ENCODE results near the gene SEZ6L.

DNA sequence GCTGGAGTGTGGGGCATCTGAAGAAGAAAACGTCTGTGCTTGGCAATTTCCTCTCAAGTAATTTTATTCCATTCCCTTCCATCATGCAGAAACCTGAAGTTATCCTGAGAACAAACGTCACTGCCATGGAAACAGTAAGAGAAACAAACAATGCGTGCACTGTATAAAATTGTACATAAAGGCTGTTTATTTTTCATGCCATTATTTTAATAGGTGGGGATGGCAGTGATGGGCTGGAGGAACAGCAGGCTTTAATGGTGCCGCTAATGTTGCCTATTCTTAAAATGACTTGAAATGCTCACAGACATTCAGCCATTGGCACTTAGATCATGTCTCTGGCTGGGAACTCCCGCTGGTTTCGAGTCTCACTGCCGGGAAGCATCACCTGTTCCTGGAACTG lies 7.5 kb upstream of the SEZ6L start:
- TF ChIP-seq, protein P1, sequence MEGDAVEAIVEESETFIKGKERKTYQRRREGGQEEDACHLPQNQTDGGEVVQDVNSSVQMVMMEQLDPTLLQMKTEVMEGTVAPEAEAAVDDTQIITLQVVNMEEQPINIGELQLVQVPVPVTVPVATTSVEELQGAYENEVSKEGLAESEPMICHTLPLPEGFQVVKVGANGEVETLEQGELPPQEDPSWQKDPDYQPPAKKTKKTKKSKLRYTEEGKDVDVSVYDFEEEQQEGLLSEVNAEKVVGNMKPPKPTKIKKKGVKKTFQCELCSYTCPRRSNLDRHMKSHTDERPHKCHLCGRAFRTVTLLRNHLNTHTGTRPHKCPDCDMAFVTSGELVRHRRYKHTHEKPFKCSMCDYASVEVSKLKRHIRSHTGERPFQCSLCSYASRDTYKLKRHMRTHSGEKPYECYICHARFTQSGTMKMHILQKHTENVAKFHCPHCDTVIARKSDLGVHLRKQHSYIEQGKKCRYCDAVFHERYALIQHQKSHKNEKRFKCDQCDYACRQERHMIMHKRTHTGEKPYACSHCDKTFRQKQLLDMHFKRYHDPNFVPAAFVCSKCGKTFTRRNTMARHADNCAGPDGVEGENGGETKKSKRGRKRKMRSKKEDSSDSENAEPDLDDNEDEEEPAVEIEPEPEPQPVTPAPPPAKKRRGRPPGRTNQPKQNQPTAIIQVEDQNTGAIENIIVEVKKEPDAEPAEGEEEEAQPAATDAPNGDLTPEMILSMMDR (optimal IDR thresholded peaks at IDR 0.05 in 1 of 3, IDR thresholded peaks at IDR 0.05 in 1 of 3, conservative IDR thresholded peaks at IDR 0.05 in 1 of 3; ENCODE audit: extremely low read depth in 1 of 3, insufficient read depth in 2 of 3, low read length in 3 of 3): no peak
- TF ChIP-seq EZH2 (IDR thresholded peaks at IDR 0.05; ENCODE audit: low read length): no peak
